DMS114 treated with DMSO at 0.1 percent for 48 hours (cell line): Measurements from ENCODE around the gene FARP1.

Experiments used
- DNase-seq: peaks from one replicate; lab custom pipeline; 2025; ENCODE audit not compliant: unreplicated experiment; lab: John Stamatoyannopoulos, UW

The FARP1 gene

DNA sequence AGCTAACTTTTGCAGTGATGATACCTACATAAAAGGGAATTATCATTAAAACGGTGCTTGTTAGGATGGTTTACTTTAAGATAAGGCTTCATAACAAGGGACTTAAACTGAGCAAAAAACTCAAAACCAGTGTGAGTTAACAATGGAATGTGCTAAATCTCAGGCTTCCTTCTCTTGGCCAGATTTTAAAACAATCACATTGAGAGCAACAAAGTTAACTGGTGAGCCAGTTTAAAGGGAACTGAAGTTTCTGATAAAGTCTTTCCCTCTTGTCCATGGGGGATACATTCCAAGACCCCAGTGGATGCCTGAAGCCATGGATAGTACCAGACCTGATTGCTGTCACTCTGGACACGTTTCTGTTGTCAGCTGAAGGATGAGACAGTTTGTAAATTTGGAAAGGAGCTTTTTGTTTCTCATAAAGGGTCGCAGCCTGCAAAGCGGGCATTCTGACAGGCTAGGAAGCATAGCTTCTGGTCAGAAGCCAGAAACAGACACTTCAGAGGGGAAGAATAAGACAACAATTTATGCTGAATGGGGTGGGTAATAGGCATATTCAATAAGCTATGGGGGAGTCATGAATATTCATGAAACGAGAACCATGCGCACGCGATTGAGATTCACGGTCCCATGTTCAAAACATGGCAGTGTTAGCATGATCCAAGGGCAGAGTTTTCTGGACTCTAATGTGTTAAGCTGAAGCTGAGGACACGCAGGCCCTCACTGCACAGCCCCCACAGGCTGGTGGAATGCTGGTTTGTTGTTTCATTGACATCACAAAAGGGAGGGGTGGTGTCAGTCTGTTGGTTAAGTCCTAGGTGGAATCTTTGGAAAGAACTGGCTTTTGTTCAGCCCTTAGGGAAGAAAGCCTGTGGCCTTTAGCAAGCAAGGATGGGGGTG lies 184.7 kb downstream of the FARP1 start:
- no peak for DNase-seq

DNA sequence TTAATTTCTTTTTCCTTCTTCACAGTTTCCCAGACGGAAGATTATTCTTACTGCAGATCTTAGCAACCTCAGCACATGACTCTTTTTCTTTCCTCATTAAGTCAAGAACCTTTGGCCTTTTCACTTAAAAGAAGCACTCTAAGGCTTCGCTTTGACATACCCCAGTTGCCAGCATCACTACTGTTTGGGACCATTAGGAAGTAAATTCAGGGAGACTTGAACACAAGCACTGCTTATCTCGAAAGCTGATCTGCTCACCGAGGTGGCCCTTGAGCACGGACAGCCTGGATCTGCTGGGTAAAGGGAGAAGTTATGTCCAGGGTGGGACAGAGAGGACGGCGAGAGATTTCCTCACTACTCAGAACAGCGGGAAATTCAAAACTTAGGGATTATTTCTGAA lies 185.6 kb downstream of the FARP1 start:
- DNase-seq = no peak

DNA sequence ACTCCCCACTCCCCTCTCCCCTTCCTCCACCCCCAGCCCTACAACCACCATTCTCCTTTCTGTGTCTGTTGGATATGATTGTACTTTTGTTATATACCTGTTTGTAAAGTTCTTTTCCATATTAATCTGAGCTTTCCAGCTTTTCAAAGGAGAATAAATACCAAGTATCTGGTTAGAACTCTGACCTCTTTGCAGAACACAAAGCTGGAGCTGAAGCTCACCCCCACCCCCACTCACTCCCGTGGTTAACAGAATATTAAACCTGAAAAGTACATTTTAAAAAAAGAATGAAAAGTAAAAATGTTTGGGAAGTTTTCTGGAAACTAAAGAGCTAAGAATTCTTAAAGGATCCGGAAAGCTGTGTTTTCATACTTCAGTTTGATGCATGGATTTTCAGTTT lies 189.3 kb downstream of the FARP1 start:
- DNase-seq = no peak

DNA sequence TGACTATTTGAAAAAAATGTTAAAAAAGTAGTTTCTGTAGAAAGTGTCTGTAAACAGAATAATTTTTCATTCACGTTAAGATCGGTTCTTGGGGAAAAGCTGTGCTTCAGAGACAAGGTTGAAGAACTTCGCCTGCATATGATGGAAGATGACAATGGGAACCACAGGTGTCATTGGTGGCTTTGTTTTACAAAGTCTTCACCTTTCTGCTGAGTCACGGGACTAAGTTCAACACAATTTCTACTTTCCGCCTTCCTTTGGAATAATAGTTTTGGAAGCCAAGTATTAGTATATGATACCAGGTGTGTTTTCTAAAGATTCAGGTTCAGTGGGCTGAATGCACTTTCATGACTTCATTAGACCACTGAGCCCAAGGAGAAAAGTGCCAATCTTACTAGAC lies 189.8 kb downstream of the FARP1 start:
- no peak for DNase-seq

DNA sequence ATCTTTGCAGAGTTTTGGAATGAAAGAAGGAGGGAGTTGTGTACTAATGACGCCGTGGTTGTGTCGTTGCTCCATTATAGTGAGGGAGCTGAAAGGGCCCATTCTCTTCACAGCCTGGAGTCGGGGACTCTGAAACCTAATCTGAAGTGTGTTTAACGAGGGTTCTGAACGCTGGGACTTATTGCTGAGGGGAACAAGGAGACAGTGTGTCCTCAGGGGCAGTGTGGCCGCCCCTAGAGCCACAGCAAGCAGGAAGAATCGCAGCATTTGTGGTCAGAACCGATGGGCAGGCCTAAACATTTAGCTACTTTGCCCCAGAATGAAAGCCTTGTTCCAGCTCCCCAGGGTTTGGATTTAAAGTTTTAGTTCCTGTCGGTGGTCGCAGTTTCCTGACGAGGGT lies 190.6 kb downstream of the FARP1 start:
- DNase-seq = no peak

DNA sequence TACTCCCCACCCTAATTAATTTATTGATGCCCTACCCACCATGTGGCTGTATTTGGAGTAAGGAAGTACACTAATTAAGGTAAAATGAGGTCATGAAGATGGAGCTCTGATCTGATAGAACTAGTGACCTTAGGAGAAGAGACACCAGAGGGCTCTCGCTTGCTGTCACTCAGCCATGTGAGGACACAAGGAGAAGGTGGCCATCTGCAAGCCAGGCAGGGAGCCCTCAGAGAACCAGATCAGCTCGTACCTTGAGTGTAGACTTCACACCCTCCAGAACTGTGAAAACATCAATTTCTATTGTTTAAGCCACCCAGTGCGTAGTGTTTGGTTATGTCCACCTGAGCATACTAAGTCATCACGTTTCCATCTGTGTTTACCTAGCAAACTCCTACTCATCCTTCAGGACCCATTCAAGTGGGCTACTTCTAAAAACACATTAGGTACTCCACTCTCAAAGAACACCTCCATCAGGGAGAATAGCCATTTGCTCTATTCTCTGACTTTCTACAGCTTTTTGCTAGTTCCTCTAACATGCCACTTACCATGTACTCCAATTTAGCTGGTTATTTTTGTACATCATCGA lies 191.8 kb downstream of the FARP1 start:
- DNase-seq = no peak

DNA sequence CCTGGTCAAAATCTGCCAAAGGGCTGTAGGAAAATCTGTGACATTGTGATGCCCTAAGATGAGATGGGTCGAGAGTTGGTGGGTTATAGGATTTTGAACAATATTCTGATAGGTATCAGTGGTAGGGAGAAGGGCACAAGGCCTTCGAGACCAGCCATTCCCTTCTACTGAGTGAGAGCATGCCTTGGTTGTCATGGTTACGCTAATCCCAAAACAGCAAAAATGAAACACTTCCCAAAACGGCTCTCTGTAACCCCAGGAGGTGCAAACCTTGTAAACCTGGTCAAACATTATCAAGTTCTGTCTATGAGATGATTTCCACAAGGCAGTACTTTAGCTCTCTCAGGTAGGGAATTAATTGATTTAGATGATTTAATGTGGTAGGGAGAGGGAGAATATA lies 192.8 kb downstream of the FARP1 start:
- DNase-seq = no peak

DNA sequence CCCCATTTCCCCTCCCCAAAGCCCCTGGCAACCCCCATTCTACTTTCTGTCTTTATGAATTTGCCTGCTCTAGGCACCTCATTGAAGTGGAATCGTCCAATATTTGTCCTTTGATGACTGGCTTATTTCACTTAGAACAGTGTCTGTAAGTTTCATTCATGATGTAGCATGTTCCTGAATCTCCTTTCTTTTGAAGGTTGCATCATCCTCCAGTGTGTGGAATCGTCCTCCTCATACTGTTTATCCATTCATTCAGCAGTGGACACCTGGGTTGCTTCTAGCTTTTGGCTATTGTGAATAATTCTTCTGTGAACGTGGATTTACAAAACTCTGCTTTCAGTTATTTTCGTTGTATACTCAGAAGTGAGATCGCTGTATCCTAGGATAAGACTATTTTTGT lies 195.4 kb downstream of the FARP1 start:
- no peak for DNase-seq

DNA sequence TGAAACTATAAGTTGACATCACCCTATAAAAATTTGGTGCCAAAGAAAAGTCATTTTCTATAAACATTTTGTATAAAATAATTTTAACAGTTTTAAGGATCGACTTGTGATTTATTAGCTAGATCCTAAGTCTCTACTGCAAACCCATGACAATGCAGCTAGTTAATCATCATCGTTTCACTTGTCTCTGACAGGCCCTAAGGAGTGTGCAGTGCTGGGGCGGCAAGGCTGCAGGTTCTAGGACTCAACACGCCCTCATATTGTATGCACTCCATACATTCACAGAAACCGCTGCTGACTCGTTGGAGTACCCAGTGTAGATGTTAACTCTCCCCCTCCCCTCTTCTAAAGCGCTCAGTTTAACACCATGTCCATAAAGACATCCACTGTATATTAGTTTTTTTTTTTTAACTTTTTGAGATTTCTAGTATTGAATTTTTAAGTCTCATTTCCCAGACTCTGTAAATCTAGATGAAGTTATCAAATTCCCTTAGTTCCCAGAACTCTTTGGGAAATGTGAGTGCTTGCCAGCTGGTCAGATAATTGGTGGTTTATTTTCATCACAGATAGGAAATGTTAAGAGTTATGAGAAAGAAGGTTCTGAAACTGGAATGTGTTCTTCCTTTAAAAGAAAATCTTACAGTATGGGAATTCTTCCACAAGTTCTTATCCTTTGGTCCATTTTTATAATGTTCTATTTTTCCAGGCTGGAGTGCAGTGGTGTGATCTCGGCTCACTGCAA lies 197.0 kb downstream of the FARP1 start:
- no peak for DNase-seq

DNA sequence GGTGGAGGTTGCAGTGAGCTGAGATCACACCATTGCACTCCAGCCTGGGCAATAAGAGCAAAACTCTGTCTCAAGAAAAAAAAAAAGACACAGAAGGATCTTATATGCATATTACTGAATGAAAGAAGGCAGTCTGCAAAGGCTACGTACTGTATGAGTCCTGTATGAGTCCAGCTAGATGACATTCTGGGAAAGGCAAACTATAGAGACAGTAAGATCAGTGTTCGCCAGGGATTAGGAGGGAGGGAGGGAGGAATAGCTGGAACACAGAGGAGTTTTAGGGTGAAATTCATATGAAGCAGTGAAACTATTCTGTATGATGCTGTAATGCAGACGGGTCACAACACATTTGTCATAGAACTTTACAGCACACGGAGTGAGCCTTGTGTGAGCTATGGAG lies 200.1 kb downstream of the FARP1 start:
- no peak for DNase-seq

DNA sequence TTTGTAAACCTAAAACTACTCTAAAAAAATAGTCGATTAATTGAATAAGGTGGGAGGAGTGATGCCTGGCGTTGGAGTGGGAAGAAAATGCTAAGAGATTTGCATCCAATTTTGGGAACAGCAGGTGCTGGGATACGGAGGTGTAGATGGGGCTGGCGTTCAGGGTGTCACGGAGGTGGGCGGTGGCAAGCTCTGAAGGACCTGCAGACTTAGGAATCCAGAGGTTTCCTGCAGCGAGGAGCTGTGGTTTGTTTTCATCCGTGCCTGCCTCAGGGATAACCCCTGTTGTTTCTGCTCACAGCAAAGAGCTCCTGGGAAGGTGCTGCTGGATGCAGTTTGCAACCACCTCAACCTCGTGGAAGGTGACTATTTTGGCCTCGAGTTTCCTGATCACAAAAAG lies 200.6 kb downstream of the FARP1 start:
- DNase-seq = no peak

DNA sequence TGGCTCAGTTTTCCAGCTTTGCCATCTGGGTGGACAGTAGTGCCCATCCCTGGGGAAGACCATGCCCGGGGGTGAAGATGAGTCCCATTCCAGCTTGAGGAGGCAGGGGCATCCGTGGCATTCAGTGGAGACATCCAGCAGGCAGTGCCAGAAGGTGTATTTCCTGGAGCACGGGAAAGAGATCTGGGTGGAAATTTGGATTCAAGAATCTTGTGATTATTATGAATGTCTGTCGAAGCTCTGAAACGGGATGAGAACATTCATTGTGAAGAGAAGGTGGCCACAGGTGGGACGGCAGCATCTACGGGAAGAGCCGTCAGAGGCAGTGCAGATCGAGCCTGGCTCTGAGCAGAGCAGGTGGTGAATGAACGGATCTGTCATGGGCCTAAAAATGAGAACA lies 201.5 kb downstream of the FARP1 start:
- DNase-seq = no peak

DNA sequence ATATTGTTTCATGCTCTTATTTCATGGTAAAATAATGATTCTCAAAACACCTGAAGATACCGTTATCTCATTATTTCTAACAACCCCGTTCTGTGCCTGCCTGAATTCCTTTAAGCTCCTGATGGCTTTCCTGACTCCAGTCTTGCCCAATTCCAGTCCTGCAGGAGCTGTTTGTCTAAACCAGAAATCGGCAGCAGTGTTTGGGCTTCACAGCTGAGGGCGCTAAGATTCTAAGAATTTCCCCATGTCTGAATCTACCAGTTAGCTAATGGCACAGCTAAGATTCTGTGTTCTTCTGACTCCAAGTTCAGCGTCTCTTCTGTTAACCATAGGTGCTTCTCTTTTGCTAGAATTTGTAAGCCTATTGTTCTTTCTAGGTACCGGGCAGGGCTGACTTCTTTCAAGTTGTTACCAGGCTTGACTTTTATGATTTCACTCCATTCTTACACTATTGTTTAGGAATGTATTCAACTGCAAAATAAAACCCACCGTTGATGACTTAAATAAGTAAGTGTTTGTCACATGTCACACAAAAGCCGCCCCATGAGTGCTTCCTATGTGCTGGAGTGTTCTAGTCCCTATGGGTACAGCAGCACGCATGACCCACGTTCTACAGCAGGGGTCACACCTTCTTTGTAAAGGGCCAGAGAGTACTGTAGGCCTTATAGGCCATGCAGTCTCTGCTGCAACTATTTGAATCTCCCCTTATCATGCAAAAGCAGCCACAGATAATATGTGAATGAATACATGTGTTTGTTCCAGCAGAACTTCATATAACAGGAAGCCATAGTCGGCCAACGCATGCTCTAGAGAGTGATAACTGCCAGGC lies 202.4 kb downstream of the FARP1 start:
- no peak for DNase-seq

DNA sequence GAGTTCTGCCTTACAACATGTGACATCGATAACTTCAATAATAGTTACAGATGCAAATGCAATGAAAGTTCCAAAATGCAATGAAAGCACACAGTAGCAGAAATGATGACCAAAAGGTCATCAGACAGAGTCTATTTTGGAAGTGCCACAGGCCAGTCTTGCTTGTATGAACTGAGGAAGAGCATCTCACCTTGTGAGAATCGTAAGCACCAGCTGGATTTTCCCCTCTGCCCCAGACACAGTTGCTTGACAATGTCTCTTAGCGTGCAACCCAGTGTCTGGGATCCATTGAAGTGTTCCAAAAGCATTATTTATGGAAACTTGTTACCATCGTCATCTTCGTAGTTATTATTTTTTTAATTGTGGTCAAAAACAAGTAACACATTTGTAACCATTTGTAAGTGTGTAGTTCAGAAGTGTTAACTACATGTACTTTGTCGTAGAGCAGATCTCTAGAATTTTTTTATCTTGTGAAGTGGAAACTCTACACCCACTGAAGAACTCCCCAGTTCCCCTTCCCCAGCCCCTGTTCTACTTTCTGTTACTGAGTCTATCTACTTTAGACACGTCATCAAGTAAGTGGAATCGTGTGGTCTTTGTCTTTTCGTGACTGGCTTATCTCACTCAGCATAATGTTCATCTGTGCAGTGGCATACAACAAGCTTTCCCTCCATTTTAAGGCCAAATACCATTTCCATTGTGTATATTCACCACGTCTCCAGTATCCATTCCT lies 204.2 kb downstream of the FARP1 start:
- no peak for DNase-seq

DNA sequence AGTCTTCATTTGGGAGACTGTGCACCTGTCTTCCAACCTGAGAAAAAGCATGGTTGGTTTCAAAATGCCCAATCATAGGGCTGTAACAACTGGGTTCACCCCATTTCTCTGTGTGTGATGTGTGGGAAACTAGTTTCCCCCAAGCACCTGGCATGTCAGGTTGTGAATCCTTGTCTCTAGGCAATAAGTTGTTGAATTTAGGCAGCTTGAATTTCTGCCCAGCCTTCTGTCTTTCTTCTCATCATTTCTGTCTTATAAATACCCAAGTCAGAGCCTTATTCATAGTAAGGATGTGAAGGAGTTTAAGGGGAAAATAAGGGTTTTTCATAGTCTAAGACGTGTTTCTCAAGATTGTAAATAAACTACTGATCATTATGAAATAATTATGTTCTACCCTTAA lies 204.9 kb downstream of the FARP1 start:
- no peak for DNase-seq

DNA sequence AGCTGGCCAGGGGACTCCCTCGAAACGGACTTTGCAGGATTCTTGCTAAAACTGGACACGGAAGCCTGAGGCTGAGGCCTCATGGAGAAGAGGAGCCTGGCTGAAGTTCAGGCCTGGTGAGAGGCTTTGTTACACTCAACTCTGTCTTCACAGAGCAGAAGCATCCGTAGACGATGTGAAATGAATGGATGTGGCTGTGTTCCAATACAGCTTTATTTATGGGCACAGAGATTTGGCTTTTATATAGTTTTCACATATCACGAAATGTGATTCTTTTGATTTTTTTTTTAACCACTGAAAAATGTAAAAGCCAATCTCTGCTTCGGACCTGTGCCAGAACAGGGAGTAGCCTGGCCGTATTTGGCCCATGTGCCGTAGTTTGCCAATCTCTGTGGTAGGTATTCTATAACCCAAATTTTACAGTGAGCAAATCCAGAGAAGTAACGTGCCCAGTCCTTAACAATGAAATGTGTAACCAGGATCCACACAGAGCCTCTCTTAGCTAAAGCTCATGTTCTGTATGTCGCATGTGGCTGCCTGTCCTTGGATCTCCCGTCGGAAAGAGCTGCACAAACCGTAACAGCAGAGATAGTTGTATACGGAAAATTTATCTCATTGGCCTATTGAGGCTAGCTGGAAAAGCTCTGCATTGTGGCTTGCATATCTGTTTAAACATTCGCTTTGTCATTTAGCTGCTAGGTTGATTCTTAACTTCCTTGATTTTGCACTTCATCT lies 205.7 kb downstream of the FARP1 start:
- no peak for DNase-seq

DNA sequence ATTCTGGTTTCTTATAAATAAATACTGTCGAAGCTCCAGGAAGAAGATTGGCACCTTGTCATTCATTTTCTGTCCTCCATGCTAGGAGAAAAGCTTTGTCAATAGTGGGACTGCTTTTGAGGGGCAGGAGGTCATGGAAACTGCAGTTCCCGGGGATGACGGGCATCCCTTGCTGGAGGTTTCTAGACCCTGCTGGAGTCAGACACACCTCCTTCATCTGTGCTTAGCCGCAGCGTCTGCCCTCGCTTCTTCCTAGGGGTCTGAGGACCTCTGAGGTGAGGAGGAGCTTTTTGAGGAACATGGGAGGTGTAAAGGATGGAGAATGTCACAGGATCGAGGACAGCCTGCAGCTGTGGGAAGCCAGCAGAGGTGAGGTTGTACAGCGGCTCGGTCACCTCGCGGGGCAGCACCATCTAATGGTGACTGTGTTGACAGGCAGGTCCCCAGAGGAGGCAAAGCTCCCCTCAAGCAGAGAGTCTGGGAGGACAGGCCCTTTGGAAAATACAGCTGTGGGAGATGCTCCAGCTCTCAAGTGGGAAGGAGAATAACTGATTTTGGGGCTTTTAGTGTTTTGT lies 206.9 kb downstream of the FARP1 start:
- DNase-seq = no peak

DNA sequence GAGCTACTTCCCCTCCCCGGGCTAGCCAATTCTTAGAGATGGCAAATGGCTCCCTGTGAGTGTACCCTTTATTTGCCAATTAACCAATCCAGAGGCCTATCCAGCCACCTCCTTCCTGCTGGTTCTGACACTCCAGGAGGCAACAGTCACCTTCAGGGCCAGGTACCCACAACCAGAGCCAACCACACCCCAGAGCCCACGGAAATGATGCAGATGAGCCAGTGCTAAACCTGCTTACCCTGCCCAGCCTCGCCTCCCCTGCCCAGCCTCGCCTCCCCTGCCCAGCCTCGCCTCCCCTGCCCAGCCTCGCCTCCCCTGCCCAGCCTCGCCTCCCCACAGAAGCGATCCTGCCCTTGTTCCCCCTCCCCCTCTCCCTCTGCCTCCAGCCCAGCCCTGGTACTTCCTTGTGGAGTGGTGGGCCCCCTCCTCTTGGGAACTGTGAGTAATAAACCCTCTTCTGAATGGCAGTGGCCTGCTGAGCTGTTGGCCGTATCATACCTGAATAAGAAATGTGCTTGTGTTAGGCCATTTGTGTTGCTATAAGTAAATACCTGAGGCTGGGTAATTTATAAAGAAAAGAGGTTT lies 207.9 kb downstream of the FARP1 start:
- DNase-seq = no peak

DNA sequence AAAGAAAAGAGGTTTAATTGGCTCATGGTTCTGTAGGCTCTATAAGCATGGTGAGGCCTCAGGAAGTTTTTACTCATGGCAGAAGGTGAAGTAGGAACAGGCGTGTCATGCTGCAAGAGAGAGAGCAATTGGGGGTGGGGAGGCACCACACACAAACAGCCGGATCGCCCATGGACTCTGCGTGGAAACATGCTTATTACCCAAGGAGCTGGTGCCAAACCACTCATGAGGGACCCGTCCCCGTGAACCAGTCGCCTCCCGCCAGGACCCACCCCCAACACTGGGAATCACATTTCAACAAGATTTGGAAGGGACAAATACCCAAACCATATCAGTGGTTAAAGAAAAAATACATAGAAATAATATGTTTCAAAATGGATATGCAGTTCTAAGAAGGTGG lies 208.7 kb downstream of the FARP1 start:
- DNase-seq = no peak
